BE2C (cell line): ENCODE measurements around the gene PAX1. TPM values are rescaled to one million over a fixed set of nuclear protein-coding genes. Genes with fewer than 3 reads are reported as not detected.

Experiments used
- DNase-seq: peaks from one replicate; pipeline ENCODE4 v3.0.0-alpha.2; 2020
- H3K27me3 ChIP-seq: fragments of 250-450 bp; sonication (Bioruptor Pico); 2 replicates; pipeline ENCODE4 v1.5.1; 2020; ENCODE audit warnings: mild to moderate bottlenecking
- H3K36me3 ChIP-seq: fragments of 250-450 bp; sonication (Bioruptor Pico); 2 replicates; pipeline ENCODE4 v1.5.1; 2020; ENCODE audit warnings: mild to moderate bottlenecking
- H3K4me1 ChIP-seq: fragments of 250-450 bp; sonication (Bioruptor Pico); 2 replicates; pipeline ENCODE4 v1.5.1; 2020
- H3K4me3 ChIP-seq: 2 replicates; pipeline ENCODE4 v1.5.1; 2011; ENCODE audit warnings: low read depth, low read length
- H3K9me3 ChIP-seq: fragments of 250-450 bp; sonication (Bioruptor Pico); 2 replicates; pipeline ENCODE4 v1.5.1; 2020
- polyA plus RNA-seq: library from polyadenylated mRNA; unstranded; fragments of >200 nt; gene quantifications from one replicate; pipeline ENCODE4 v1.2.1, GENCODE V29; 2012; ENCODE audit warnings: low read depth, missing spikeins; ENCODE audit not compliant: insufficient read length, insufficient read depth
- TF ChIP-seq, protein P1 (sequence below): IDR thresholded peaks from 2 replicates; pipeline ENCODE4 v1.5.1; 2012; ENCODE audit warnings: mild to moderate bottlenecking, low read depth, low read length

The PAX1 gene
- not detected for polyA plus RNA-seq

DNA sequence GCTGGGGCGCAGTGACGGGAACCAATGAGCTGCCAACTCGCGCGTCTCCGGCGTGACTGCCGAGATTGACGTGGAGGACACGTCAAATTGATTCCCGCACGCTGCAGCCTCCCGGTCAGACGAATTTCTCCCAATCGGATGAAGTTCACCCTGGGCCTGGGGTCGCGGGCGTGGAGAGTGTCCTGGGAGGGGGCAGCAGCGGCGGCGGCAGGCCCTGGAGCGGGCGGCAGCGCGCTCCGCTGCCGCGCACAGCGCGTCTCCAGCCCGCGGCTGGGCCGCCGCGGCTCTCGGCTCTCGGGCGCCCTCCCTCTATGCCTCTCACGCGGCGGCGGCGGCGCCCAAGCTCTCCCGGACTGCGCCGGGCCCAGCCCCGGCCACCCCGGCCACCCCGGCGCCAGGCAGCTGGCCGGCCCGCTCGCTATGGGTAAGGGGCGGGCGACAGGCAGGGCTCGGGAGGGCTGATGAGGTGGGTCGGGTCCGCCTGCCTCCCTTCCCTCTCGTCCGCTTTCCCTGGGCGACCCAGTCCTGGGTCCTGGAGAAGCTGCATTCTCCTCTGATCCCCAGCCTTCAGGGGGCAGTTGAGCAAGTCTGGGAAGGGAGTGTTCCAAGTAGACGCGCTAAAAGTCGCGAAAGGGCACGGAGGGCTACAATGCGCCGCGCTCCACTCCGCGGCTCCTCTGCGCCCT, at the start of gene PAX1:
PAX1 (plus strand) TSS at position 90 of the 686 bp plus-strand sequence; CDS start at position 139, 49 bp downstream.
- H3K4me3 ChIP-seq = no peak within 1 kb of the TSS
- H3K4me1 ChIP-seq = no peaks in the 10 kb centered on the region
- TF ChIP-seq, protein P1, sequence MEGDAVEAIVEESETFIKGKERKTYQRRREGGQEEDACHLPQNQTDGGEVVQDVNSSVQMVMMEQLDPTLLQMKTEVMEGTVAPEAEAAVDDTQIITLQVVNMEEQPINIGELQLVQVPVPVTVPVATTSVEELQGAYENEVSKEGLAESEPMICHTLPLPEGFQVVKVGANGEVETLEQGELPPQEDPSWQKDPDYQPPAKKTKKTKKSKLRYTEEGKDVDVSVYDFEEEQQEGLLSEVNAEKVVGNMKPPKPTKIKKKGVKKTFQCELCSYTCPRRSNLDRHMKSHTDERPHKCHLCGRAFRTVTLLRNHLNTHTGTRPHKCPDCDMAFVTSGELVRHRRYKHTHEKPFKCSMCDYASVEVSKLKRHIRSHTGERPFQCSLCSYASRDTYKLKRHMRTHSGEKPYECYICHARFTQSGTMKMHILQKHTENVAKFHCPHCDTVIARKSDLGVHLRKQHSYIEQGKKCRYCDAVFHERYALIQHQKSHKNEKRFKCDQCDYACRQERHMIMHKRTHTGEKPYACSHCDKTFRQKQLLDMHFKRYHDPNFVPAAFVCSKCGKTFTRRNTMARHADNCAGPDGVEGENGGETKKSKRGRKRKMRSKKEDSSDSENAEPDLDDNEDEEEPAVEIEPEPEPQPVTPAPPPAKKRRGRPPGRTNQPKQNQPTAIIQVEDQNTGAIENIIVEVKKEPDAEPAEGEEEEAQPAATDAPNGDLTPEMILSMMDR = no peak
- H3K36me3 ChIP-seq = no peaks in the 10 kb centered on the region
- no peak for DNase-seq
- H3K9me3 ChIP-seq = no peaks in the 10 kb centered on the region
- peaks cover 92% of the 10 kb centered on the region for H3K27me3 ChIP-seq

GRCh38 chr20:21656308-21657067, 49.0 kb upstream of the PAX1 start:
- Histone ChIP-seq H3K4me3 (no peak overlapping the region), H3K9me3 (no peaks in the 10 kb centered on the region), H3K36me3 (no peaks in the 10 kb centered on the region), H3K4me1 (no peaks in the 10 kb centered on the region), H3K27me3 (no peaks in the 10 kb centered on the region)
- TF ChIP-seq, protein P1 = no peak
- DNase-seq = no peak

GRCh38 chr20:21661488-21662055, 43.9 kb upstream of the PAX1 start:
- TF ChIP-seq, protein P1 = no peak
- no peak overlapping the region for H3K4me3 ChIP-seq
- DNase-seq = no peak
- H3K36me3 ChIP-seq = no peaks in the 10 kb centered on the region
- no peaks in the 10 kb centered on the region for H3K9me3 ChIP-seq
- no peaks in the 10 kb centered on the region for H3K4me1 ChIP-seq
- no peaks in the 10 kb centered on the region for H3K27me3 ChIP-seq

GRCh38 chr20:21663465-21663864, 42.0 kb upstream of the PAX1 start:
- no peak for DNase-seq
- Histone ChIP-seq H3K9me3 (no peaks in the 10 kb centered on the region), H3K36me3 (no peaks in the 10 kb centered on the region), H3K4me1 (no peaks in the 10 kb centered on the region), H3K4me3 (no peak overlapping the region), H3K27me3 (no peaks in the 10 kb centered on the region)
- TF ChIP-seq, protein P1 = no peak

GRCh38 chr20:21665687-21666446, 39.6 kb upstream of the PAX1 start:
- no peaks in the 10 kb centered on the region for H3K36me3 ChIP-seq
- TF ChIP-seq, protein P1 = no peak
- no peaks in the 10 kb centered on the region for H3K9me3 ChIP-seq
- no peak overlapping the region for H3K4me3 ChIP-seq
- H3K27me3 ChIP-seq = no peaks in the 10 kb centered on the region
- H3K4me1 ChIP-seq = no peaks in the 10 kb centered on the region
- DNase-seq = no peak
